Measurements from ENCODE around the gene CCKAR. TPM values are rescaled to one million over a fixed set of nuclear protein-coding genes. Genes with fewer than 3 reads are reported as not detected.

The CCKAR gene
- total and polyA plus RNA-seq, 10 of the 15 experiments (the other 5 are each of a cell fraction or from before 2014, with no cell fraction given), result not detected

- no peak overlapping the region for H3K4me2 ChIP-seq (ENCODE audit: control insufficient read depth, insufficient read depth)
- TF ChIP-seq SIX5 (IDR thresholded peaks at IDR 0.05; ENCODE audit: low read depth, low read length, severe bottlenecking), result no peak
- no peak for TF ChIP-seq IKZF1 (conservative IDR thresholded peaks at IDR 0.05)
- no peak for TF ChIP-seq YBX1 (IDR thresholded peaks at IDR 0.05)
- TF ChIP-seq NR2C2 (IDR thresholded peaks at IDR 0.05; ENCODE audit: borderline replicate concordance, control insufficient read depth, insufficient read length, low read depth), result no peak
- TF ChIP-seq ZZZ3 (IDR thresholded peaks at IDR 0.05; ENCODE audit: control insufficient read depth, insufficient read length, low read depth), result no peak
- TF ChIP-seq CHD2 (IDR thresholded peaks at IDR 0.05; ENCODE audit: borderline replicate concordance, low read depth, low read length), result no peak
- no peak for TF ChIP-seq ATF7 (IDR thresholded peaks at IDR 0.05; ENCODE audit: low read depth)
- no peak for TF ChIP-seq CEBPZ (IDR thresholded peaks at IDR 0.05; ENCODE audit: low read depth, low read length)
- no peak overlapping the region for H2AFZ ChIP-seq (ENCODE audit: control insufficient read depth, low read depth, low read length)
- FAIRE-seq, result no peak
- peaks cover 0 to 5% of the 10 kb centered on the region in 2 experiments; a peak in 1 of 4 replicates for H3K27me3 ChIP-seq (replicated peaks in 1 of 2; ENCODE audit: control insufficient read depth in 2 of 2, insufficient read depth in 2 of 2, low read length in 1 of 2)
- in situ Hi-C loops (cut with MboI) (no loop called here), intact Hi-C loops (cut with micrococcal nuclease; ENCODE audit: unreplicated experiment) (no loop called here)
- H3K9me3 ChIP-seq (replicated peaks; ENCODE audit: control insufficient read depth, insufficient read depth, low read length), result no peaks in the 10 kb centered on the region
- 66% methylated on average over 13 of the region's 13 CpGs for WGBS (ENCODE audit: insufficient coverage, insufficient replicate concordance, low lambda C conversion rate, missing lambda C conversion rate)
- ChIA-PET POLR2A (no interaction called here), CTCF (no interaction called here), SMC1A (ENCODE audit: uncharacterized antibody, unreplicated experiment) (no interaction called here), RAD21 (ENCODE audit: unreplicated experiment) (no interaction called here)
- H4K20me1 ChIP-seq (ENCODE audit: control insufficient read depth, insufficient read depth), result no peaks in the 10 kb centered on the region
- H3K4me3 ChIP-seq, result no peak overlapping the region
- no peaks in the 10 kb centered on the region for H3K79me2 ChIP-seq (ENCODE audit: control insufficient read depth, insufficient read depth, low read length)
- no peak for DNase-seq (ENCODE audit: low read depth, low spot score)
- no TSS peak for BruUV-seq (replicated peaks)
- no peak for ATAC-seq
- H3K9ac ChIP-seq (ENCODE audit: control insufficient read depth, insufficient read depth, low read length), result no peak overlapping the region
- H3K27ac ChIP-seq (ENCODE audit: control insufficient read depth, insufficient read depth), result no peak overlapping the region
- no peaks in the 10 kb centered on the region for H3K36me3 ChIP-seq (ENCODE audit: control insufficient read depth in 2 of 2, insufficient read depth in 2 of 2, low read length in 1 of 2)
- no peaks in the 10 kb centered on the region for H3K4me1 ChIP-seq (ENCODE audit: control insufficient read depth, insufficient read depth, low read length)
Observed at GRCh38 chr4:26478330-26478729, 12.0 kb downstream of the CCKAR start.

Measured in GM12878 (cell line).